Coronary artery (tissue), 2 donors: Measurements from ENCODE around the gene RTL5.
"Not testable (repeated sequence)": the region's sequence is repeated elsewhere in the genome, so short reads cannot be mapped to it uniquely, and the experiment has no call there.

Source experiments
- DNase-seq: peaks from one replicate; pipeline ENCODE4 v3.0.0-alpha.2; 2017; ENCODE audit warnings: low spot score
- H3K27ac ChIP-seq, 2 donors: fragments of 200-600 bp; sonication (generic); one replicate each; pipeline ENCODE4 v1.5.1; 2016 to 2019
- H3K4me3 ChIP-seq: fragments of 200-600 bp; sonication (generic); 2 replicates; pipeline ENCODE4 v1.5.1; 2016; ENCODE audit warnings: mild to moderate bottlenecking, moderate library complexity
- CTCF ChIP-seq: fragments of 200-600 bp; sonication (generic); IDR thresholded peaks from one replicate; pipeline ENCODE4 v1.5.1; 2019; ENCODE audit warnings: antibody characterized with exemption

RTL5 gene

DNA sequence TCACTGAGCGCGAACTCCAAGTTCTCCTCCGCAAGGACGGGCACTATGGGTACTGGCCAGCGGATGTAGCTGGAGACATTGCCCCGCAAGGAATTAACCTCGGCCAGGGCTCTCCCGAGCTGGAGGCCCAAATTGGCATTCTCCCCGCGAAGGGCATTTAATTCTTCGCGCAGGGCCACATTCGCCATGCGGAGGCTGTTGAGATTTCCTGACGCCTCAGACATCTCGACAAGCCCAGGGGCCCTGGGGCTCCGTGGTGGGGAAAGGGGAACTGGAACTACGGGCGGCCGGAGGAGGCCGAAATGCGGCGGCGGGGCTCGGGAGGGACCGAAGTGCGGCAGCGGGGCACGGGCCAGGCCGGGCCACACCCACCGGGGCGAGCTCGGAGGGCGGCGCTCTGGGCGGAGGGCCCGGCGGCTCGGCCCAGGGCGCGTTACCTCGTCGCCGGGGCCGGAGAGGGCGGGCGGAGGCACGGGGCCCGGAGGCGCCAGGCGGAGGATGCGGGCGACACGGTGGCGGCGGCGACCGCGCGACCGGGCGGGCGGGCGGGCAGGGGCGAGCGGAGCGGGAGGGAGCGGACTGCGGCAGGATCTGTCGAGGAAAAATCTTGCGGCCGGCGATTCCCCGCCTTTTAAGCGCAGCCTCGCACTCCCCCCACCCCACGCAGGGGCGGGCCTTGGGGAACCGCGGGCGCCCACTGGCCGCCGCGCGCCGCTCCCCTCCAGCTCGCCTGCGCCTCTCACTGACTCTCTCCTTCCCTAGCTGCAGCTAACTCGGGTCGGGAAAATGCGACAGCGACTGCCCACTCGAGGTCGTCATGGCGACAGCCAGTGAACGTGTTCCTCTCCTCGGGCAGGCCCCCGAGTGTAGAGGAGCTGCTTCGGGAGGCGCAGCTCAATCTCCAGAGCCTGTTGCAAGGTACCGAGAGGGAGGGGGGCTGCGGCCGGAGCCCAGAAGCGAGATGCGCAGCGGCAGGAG lies at the start of gene RTL5:
RTL5 (minus strand) TSS at position 599 of the 978 bp plus-strand sequence.
- peak; percentile 91 for DNase-seq
- peak within 1 kb of the TSS; percentile 68 to 87 for H3K27ac ChIP-seq
- no peak for TF ChIP-seq CTCF
- peak within 1 kb of the TSS; percentile 70 for H3K4me3 ChIP-seq

GRCh38 chrX:72180539-72180938 lies 48.8 kb upstream of the RTL5 start:
- no peak for TF ChIP-seq CTCF
- Histone ChIP-seq H3K27ac (no peak overlapping the region), H3K4me3 (peak overlapping the region; percentile 79)
- DNase-seq, result no peak

DNA sequence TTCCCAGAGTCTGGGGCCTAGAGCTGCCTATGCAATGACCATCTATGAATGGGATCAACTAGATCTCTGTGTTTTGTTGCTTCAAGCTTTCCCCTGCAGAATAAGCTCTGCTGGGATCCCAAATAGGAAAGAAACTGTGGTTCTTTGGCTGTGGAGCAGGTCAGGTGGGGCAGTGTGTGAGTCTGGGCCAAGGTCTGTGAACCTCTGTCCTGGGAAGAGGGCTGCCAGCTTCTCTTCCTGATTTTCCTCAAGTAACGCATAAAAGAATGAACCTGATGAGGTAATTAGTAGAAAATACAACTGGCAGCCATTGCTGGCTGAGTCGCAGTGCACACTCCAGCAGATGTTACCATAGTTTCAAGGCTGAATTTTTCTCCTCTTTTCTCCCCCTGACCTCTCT lies 45.3 kb upstream of the RTL5 start:
- Histone ChIP-seq H3K27ac (no peak overlapping the region), H3K4me3 (no peak overlapping the region)
- DNase-seq, result no peak
- no peak for TF ChIP-seq CTCF

GRCh38 chrX:72176289-72176688 lies 44.6 kb upstream of the RTL5 start:
- not testable (repeated sequence) for H3K27ac ChIP-seq, H3K4me3 ChIP-seq, DNase-seq

GRCh38 chrX:72169008-72169728 lies 37.5 kb upstream of the RTL5 start:
- Histone ChIP-seq H3K27ac (no peak overlapping the region), H3K4me3 (no peak overlapping the region)
- TF ChIP-seq CTCF, result no peak
- DNase-seq, result no peak

DNA sequence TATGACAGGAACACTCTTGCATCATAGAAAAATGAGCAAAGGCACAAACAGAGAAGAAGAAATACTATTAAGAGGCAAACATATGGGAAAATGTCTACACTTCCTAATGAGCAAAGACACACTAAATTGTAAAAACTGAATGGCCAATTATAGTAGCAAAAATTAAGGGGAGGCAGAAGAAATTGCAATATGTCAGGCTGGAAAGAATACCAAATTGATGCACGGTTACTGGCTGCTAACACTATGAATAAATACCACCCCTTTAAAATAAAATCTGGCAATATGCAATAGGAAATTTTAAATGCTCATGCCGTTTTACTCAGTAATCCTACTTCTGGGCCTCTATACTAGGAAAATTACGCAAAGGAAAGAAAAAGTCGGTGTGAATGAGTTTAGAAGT lies 33.8 kb upstream of the RTL5 start:
- no peak overlapping the region for H3K27ac ChIP-seq
- DNase-seq, result no peak
- no peak overlapping the region for H3K4me3 ChIP-seq
- no peak for TF ChIP-seq CTCF

- TF ChIP-seq CTCF, result no peak
- Histone ChIP-seq H3K4me3 (no peak overlapping the region), H3K27ac (no peak overlapping the region)
- DNase-seq, result no peak
Measured at GRCh38 chrX:72159769-72160168, 28.1 kb upstream of the RTL5 start.
